HG03196 (cell line): ENCODE measurements around the gene NSF.
"Not testable (repeated sequence)": the region's sequence is repeated elsewhere in the genome, so short reads cannot be mapped to it uniquely, and the experiment has no call there.

ENCODE experiments used
- ATAC-seq: cut with Tn5 transposase; IDR thresholded peaks from one replicate; pipeline ENCODE4 v1.9.1; 2021; ENCODE audit not compliant: unreplicated experiment

Gene NSF

DNA sequence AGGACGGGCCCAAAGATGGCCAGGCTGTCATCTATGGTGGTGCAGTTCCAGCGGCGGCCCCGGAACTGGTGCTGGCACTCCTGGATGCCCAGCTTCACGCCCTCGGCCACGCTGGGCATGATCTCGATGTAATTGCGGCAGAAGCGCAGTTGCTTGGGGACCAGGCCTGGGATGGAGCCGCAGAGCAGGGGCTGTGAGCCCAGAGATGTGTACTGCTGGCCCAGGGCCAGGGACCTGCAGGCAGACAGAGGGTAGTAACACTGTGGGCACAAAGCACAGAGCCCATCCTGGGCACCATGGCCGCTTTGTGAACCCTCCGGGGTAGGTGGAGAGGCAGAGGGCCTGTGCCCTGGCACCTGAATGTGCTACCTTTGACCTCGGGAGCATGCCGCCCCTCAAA, 183.2 kb downstream of the NSF start:
- no peak for ATAC-seq

DNA sequence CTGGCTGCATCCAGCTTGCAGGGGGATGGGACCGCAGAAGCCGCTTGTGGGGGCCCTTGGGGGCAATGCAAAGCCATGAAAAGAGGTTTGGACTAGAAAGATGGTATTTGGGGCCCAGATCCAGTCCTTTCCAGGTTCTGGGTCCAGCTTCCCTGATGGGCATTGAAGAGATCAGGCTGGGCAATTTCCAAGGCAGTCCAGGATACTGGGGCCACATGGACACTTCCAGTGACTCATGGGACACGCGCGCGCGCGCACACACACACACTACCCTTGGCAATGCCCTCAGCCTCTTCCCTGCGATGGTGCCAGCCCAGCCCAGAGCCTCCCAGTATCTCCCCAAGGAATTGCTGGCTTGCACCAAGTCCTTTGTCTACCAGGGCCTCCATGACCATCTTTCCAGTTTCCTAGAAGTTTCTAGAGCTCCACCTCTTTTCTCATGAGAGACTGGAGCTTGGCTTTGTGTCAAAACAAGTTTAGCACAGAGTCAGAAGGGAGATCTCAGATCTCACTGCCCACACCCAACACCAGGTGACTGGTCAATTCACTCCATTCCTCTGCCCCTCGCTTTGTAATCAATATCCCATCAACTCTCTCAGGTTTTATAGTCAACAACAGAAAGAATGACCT, 183.8 kb downstream of the NSF start:
- ATAC-seq, result no peak

DNA sequence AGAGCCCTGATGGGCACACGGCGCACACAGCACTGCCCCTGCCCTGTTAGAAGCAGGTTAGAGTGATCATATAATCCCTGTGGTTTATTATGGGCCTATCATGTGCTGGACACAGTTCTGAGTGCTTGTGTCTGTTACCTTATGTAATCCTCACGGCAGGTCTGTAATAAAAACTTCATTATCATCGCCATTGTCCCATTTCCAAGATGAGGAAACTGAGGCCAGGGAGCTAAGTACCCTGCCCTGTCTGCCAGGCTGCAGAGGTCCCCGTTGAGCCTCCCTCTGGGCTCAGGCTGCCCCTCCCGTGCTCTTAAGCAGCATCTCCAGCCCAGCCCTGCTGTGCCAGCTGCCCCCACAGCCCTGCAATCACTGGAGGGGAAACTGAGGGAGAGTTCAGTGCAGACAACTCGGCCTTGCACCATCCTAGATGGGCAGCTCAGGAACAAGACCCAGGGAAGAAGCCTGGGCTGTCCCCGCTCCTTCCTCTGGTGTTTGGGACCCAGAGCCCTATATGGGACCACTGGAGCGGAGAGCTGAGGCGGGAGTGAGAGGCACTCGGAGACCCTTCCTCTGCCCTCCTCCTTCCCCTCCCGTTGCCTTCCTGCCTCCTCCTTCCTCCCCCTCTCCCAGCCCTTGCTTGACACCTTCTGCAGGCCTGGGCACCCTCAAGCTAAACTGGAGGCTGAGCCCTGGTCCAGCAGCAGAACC, 186.0 kb downstream of the NSF start:
- no peak for ATAC-seq

DNA sequence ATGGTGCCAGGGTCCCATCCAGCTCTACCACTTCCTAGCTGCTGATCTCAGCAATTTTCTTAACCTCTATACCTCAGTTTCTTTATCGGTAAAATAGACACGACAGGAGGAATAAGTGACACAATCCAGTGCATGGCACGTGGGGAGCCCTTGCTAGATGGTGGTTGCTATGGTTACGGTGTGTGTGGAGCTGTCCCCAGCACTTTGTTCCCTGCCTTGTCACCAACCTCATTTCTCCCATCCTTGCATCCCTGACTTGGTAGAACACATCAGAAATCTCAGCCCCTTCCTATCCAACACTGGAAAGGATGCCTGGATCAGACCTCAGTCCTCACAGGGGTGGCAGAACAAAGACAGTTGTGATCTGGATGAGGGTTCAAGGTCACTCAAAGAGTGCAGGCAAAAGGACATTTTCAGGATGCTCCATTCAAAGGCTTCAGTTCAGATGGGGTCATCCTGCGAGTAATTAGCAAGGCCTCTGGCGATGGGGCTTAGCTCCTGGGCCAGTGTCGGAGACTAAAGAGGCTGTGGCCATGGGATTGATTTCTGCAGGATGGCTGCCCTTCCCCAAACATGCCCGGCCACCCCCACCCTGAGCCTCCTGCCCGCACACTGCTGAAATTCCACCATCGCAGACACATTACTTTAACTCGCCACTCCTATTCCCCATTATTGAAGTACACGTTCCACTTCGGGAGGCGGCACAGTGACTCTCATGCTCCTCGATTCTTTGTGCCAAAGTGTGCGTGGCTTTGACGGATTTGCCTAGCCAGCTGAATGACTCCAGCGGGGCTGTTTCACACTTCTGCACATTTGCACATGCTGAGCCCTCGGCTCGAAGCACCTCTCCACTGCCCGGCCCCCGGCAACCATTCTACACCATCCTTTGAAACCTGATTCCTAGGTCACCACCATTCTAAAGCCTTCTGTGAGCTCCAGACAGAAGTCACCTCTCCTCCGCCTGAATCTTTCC, 187.8 kb downstream of the NSF start:
- ATAC-seq, result no peak

DNA sequence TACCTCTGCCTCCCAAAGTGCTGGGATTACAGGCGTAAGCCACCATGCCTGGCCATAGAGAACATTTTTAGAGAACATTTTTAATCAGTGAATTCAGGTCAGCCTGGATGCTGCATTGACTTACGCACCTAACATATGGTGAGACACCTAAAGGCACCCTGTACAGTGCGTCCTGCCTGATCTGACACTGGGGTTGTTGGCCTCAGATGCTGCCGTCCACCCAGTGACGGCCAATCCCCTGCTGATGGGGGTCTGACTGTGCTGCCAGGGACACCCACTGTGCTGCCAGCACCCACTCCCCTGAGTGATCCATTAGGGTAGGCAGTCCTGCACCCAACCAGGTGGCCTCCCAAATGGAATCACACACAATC, 189.5 kb downstream of the NSF start:
- no peak for ATAC-seq

DNA sequence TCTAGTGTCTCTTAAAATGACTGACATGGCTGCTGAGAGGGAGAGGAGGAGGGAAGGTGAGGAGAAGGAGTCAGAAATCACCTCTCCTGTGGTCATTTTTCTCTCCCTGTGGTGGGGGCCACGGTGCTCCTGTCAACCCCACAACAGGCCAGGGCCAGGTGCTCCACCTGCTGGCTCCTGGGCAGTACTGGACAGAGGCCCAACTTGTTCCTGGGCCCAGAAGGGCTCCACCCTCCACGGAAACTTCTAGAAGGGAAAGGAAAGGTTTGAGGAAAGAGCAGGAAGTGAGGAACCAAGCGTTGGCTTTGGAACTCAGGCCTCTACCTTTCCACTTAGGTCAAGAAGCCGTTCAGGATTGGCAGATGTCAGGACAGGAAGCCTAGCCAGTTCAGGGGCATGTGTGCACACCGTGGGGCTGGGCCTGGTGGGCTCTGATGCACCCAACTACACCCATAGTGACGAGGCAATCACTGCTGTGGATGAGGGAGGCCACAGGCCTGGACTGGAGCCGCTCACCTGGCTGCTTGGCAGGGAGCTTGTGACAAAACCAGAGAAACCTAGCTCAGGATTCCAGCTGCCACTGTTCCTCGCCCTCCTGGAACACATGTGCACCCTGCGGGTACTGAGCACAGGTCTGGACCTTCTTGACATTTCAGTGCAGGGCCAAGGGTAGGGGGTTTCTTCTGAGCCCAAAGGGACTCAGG, 191.9 kb downstream of the NSF start:
- no peak for ATAC-seq

DNA sequence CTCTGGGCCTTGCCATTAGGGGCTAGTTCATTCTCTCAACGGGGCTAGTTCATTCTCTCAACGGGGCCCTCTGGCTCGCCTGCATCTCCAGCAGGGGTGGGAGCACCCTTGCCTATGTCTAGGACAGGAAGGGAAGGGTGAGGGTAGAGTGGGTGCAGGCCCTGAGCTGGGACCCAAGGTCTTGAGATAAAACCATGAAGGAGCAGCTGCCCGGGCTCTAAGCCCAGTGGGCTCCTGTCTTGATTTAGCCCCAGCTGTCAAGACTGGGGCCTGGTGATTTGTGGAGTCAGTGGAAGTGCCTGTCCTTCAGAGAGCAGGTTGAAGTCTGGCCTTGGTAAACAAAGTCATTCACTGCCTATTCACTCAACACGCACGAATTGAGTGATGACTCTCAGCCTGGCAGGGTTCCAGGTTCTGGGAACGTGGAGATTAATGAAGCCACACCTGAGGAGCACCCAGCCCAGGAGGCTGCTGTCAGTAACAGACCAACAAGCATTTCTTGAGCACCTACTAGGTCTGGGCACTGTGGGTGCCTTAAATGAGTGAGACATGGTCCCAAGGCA, 192.6 kb downstream of the NSF start:
- ATAC-seq, result no peak

DNA sequence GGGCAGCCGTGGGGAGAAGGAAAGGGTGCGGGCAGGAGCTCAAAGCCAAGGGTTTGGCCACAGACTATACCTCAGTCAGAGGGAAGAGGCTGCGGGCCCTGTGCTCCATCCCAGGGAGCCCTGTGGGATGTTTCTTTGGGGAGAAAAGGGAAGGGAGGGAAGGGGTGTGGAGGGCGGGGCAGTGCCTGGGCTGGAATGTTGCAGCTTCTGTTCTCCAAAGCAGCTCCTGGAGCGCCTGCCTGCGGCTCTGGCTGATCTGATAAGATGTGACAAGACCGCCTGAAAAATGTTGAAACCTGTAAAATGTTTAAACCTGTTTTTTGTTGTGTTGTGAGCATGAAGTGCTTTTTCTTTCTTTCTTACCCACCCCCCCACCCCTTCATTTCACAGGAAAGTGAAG, 195.2 kb downstream of the NSF start:
- ATAC-seq, result no peak

DNA sequence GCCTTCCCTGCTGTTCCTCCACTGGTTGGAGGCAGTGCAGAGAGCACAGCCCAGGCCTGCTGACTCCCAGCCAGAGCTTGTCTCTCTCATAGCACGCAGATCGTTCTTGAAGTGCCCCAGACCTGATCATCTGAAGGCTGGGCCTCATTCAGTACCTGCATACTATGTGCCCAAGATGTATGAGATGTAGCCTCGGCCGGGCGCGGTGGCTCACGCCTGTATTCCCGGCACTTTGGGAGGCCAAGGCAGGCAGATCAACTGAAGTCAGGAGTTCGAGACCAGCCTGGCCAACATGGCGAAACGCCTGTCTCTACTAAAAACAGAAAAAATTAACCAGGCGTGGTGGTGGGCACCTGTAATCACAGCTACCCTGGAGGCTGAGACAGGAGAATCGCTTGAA, 197.0 kb downstream of the NSF start:
- no peak for ATAC-seq

DNA sequence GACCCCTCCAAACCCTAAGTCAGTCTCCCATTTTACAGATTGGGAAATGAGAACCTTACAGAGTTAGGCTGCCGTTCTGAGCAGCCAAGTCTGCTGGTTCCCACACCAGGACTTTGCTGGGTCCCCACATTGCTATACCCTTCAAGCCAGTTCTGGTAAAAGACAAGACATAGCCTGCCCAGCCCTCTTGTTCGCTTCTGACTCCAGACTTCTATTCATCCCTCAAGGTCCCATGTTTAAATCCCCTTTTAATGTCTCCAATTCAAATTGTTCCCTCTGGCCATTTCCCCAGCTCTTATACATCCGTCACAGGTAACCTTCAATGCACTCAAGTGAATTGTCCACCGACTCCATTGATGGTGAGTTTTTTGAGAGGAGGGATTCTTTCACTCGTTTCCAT, 197.8 kb downstream of the NSF start:
- ATAC-seq, result no peak

DNA sequence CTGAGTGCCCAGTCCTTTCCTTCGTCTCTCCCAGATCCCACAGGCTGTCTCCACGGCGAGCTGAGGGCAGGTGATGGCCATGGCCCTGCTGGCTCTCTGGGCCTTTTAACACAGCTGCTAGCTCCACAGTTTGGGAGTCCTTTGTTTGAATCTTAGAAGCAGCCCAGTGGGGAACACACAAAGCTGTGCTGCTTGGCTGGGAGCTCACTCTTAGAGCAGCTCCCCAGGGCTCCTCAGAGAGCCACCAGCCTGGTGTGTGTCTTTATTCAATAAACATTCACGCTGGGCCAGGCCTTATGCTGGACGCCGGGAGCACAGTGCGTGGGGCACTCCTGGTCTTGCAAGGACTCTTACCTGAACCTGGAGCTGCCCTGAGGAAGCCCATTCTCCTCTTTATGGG, 198.3 kb downstream of the NSF start:
- no peak for ATAC-seq

DNA sequence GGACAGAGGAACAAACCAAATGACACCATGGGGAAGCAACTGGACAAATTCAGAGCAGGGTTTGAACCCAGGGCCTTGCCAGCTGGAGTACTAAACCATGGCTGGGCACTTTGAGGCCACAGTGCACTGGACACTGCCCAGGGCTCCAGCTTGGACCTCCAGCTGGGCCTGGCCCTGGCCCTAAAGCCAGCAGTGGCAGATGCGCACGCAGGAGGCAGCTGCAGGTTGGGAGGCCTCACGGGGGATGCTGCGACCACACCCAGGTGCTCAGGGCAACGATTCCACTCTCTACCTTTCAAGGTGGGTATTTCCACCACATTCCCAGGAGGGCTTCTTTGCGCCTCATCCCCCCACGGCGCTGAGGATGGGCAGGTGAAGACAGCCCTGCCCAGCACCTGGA, 199.1 kb downstream of the NSF start:
- ATAC-seq, result no peak

DNA sequence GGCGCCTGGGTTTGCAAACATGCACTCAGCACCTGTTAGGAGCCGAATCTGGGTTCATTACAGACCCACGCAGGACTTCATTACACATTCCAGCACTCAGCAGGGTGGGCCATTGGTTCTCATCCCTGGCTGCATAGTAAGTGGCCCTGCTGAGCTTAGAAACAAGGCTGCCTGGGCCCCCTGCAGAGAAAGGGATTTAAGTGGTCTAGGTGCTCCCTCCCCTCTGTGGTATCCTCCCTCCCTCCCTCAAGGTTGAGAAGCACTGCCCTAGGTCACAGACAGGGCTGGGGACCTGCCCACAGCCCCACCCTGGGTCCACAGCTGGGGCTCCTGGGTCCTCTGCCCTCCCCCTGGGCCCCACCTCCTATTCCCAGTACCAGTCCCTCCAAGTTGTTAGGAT, 199.7 kb downstream of the NSF start:
- no peak for ATAC-seq

DNA sequence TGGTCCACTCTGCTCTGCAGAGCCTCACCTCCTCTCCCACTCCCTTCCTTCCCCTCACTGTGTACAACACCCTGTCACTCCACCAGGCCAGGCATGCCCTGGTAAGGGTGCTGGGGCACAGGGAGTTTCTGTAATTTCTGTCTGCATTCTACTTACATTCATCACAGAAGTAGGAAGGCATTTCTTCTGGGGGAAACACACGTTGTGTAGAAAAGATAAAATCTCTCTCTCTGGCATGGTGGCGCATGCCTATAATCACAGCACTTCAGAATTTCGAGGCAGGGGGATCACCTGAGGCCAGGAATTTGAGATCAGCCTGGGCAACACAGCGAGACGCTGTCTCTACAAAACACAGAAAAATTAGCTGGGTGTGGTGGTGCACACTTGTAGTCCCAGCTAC, 201.1 kb downstream of the NSF start:
- no peak for ATAC-seq

DNA sequence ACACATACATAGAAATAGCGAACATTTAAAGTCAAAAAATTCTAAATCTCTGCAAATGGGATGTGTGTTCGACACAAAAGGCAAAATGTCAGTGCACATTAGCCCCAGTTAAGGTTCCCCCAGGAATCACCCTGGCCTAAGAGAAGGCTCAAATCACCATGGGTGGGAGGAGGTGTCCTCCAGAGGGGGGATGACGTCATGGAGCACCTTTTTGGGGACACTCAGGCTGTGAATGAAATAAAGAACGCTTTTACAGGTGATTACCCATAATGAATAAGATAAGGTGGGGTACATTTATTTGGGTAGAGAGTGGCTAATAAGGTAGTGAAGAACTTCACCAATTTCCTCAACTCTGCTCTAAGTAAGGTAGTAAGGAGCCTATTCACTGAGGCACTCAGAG, 201.6 kb downstream of the NSF start:
- no peak for ATAC-seq

DNA sequence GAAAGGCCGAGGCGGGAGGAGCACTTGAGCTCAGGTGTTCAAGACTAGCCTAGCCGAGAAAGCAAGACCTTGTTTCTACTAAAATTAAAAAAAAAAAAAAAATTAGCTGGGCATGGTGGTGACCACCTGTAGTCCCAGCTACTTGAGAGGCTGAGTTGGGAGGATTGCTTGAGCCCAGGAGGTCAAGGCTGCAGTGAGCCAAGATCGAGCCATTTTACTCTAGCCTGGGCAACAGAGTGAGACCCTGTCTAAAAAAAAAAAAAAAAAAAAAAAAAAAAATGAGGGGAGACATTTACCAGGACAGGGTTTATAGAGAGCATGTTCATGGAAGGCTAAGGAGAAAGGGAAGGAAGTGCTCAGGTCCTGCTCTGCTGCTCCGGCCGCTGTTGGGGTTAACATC, 202.6 kb downstream of the NSF start:
- ATAC-seq, result not testable (repeated sequence)

DNA sequence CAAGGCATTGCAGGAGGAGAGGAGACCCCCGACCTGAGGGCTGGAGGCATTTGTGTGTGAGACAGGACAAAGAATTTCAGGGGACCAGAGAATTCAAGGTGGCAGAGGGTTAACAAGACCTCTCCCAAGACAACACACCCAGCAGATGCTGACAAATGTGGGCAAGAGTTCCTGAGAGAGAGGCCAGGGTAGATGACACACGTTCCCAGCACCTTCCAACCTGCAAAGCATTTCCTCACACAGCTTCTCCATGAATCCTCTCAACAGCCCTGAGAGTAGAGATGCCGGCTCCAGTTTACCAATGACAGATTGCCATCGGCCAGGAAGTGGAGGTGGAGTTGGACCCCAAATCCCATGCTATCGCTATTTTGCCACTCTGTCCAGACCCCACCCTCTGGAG, 203.1 kb downstream of the NSF start:
- ATAC-seq, result no peak

DNA sequence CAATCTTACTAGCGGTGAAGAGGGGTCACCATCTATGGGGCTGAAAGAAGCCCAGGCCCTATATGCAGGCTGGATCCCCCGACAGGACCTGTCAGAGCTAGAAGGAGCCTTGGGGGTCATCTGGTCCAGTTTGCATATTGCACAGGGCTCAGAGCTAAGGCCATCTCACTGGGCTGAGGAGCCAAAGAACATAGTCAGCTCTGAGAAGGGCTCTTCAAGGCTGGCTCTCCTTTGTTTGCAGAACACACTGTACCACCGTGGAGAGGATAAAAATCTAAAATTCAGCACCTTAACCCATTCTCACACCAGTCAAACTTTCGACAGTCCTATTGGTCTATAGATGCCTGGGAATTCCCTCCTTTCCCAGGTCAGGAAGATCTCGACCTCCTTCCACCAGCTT, 203.8 kb downstream of the NSF start:
- ATAC-seq, result no peak

DNA sequence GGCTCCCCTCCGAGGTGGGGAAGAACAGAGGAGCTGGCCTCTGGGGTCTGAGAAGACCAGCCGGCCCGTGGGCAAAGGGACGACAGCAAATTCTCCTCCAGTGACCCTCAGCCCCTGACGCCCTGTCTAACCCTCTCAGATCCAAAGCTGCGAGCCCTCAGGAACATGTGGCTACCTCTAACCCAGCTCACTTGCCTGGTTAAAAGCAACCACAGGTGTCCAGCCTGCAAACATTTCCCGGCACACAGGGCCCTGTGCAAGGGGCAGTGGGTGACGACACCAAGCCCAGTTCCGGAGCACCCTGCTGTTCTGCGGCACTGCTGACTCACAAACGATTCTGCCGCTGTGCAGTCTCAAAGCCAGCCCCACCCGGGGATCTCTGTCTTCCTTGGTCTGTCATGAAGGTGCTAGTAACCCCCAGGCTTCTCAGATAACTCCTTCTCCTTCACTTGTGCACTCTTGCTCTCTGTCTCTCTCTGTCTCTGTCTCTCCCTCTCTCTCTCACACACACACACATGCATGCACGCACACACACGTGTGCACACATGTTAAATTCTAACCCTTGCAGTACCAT, 205.0 kb downstream of the NSF start:
- ATAC-seq, result no peak

DNA sequence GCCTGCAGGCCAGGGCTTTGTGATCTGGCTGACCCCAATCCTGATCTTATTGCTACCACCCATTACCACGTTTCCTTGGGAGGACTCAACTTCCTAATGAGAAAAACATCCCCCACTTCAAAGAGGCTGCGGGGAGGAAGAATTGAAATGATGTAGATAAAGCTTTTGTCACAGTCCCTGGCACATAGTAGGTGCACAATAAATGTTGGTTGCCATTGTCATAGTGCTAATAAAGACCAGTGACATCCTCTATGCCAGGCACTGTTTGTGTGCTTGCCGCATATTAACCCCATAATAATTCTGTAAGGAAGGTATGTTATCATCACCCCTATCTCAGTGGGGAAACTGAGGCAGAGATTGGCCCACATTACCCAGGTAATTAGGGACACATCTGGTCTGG, 205.6 kb downstream of the NSF start:
- no peak for ATAC-seq

DNA sequence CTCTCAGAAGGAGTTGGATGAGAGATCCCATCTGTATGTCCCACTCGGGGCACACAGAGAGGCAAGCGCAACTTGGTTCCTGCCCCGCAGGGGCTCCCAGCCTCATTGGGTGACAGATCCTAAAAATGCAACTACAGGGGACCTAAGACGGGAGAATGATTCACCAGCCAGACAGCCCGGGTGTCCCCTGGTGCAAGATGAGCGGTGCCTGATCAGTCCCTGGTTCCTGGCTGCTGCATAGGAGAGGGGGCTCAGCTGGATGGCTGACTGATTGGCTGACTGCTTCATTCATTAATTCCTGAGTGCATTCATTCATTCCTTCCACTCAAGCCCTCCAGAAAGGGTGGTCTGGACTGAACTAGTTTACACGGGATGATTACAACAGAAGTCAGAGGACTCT, 206.1 kb downstream of the NSF start:
- ATAC-seq, result no peak
